Measurements from ENCODE around the gene ROR1. TPM values are rescaled to one million over a fixed set of nuclear protein-coding genes. Genes with fewer than 3 reads are reported as not detected.

ROR1 gene
- total and polyA plus RNA-seq, 5 donors from 2014 or later = not detected

DNA sequence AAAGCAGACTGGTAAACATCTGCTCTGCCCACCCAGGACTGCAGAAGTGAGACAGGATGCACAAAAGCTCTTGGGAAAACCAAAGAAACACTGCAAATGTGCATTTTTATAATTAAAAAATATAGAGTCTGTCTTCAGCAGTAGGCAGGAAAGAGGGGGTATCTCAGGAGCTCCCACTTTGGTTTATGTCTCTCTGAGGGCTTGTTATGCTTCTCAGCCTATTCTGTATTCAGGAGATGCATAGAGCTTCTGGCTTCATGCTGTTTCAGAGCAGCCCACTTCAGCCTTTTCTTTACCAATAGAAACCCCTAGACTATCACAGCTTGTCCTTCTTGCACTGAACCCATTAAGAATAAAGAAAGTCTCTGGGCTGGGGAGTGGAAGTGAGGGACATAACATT is 148.0 kb downstream of the ROR1 start:
- Histone ChIP-seq H3K4me3 (ENCODE audit: low read depth, low read length) (no peak overlapping the region), H3K27ac (ENCODE audit: insufficient read depth, low read length, poor library complexity, severe bottlenecking) (no peak overlapping the region), H3K4me1 (ENCODE audit: control insufficient read depth, insufficient read depth, low read length, poor library complexity, severe bottlenecking) (no peaks in the 10 kb centered on the region), H3K9me3 (ENCODE audit: control insufficient read depth in 2 of 2, low read length in 2 of 2) (no peaks in the 10 kb centered on the region), H3K27me3 (ENCODE audit: control insufficient read depth, insufficient read depth, low read length) (no peaks in the 10 kb centered on the region), H3K36me3 (ENCODE audit: control insufficient read depth, insufficient read depth, low read length) (no peaks in the 10 kb centered on the region)
- H3K36me3 Mint-ChIP-seq = no peaks in the 10 kb centered on the region
- H3K27ac Mint-ChIP-seq = no peak overlapping the region
- peaks cover 0 to 1% (median 0%) of the 10 kb centered on the region in 7 donors for H3K9me3 Mint-ChIP-seq
- H3K4me3 Mint-ChIP-seq = no peak overlapping the region
- DNase-seq = no peak
- no peak for ATAC-seq (ENCODE audit: low read depth in 2 of 2)
- no peaks in the 10 kb centered on the region for H3K27me3 Mint-ChIP-seq
- no peaks in the 10 kb centered on the region for H3K4me1 Mint-ChIP-seq

- Mint-ChIP-seq H3K27me3 (no peaks in the 10 kb centered on the region), H3K36me3 (no peaks in the 10 kb centered on the region), H3K4me3 (no peak overlapping the region), H3K27ac (no peak overlapping the region), H3K4me1 (no peaks in the 10 kb centered on the region), H3K9me3 (peaks cover 0 to 1% (median 0%) of the 10 kb centered on the region in 7 donors)
- no peaks in the 10 kb centered on the region for H3K9me3 ChIP-seq (ENCODE audit: control insufficient read depth in 2 of 2, low read length in 2 of 2)
- H3K27me3 ChIP-seq (ENCODE audit: control insufficient read depth, insufficient read depth, low read length) = no peaks in the 10 kb centered on the region
- no peak overlapping the region for H3K4me3 ChIP-seq (ENCODE audit: low read depth, low read length)
- ATAC-seq (ENCODE audit: low read depth in 2 of 2) (no peak), DNase-seq (no peak)
- no peak overlapping the region for H3K27ac ChIP-seq (ENCODE audit: insufficient read depth, low read length, poor library complexity, severe bottlenecking)
- no peaks in the 10 kb centered on the region for H3K36me3 ChIP-seq (ENCODE audit: control insufficient read depth, insufficient read depth, low read length)
- H3K4me1 ChIP-seq (ENCODE audit: control insufficient read depth, insufficient read depth, low read length, poor library complexity, severe bottlenecking) = no peaks in the 10 kb centered on the region
These were observed 149.0 kb downstream of the ROR1 start for GRCh38 chr1:63922848-63923247.

DNA sequence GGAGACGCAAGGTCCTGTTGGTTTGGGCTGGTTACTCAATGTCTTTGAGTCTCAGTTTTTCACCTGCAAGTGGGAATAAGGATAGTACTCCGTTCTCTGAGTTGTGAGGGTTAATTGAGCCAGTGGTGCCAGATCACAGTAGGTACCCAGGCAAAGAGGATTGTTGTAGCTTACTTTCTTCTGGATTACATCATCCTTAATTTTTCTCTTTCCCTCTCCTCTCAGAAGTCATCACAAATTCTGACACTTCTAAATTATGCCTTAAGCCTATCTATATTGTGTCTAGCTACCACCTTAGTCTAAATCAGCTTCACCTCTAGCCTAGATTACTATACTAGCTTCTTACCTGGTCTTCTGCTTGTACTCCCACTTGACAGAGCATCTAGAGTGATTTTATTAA is 149.5 kb downstream of the ROR1 start:
- ATAC-seq (ENCODE audit: low read depth in 2 of 2) (no peak), DNase-seq (no peak)
- H3K4me3 Mint-ChIP-seq = no peak overlapping the region
- no peaks in the 10 kb centered on the region for H3K36me3 ChIP-seq (ENCODE audit: control insufficient read depth, insufficient read depth, low read length)
- no peak overlapping the region for H3K4me3 ChIP-seq (ENCODE audit: low read depth, low read length)
- peaks cover 0 to 1% (median 0%) of the 10 kb centered on the region in 7 donors for H3K9me3 Mint-ChIP-seq
- no peak overlapping the region for H3K27ac Mint-ChIP-seq
- no peaks in the 10 kb centered on the region for H3K27me3 ChIP-seq (ENCODE audit: control insufficient read depth, insufficient read depth, low read length)
- H3K27me3 Mint-ChIP-seq = no peaks in the 10 kb centered on the region
- H3K4me1 ChIP-seq (ENCODE audit: control insufficient read depth, insufficient read depth, low read length, poor library complexity, severe bottlenecking) = no peaks in the 10 kb centered on the region
- H3K4me1 Mint-ChIP-seq = no peaks in the 10 kb centered on the region
- no peaks in the 10 kb centered on the region for H3K9me3 ChIP-seq (ENCODE audit: control insufficient read depth in 2 of 2, low read length in 2 of 2)
- H3K27ac ChIP-seq (ENCODE audit: insufficient read depth, low read length, poor library complexity, severe bottlenecking) = no peak overlapping the region
- no peaks in the 10 kb centered on the region for H3K36me3 Mint-ChIP-seq

DNA sequence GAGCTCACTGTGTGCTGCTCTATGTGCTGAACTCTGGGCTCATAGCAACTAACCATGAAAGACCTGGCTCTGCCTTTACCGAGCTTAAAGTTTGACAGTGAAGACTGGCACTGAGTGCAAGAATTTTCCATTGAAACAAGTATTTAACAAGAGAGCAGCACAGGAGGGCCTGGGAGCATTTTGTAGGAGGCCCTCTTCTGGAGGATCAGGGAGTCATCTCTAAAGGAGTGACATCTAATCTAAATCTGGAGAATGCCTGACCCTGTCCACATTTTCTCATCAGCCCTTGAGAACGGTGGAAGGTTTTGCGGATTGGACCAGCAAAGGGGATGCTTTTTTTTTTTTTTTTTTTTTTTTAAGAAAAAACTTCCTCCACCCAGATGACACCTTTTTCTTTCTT is 150.8 kb downstream of the ROR1 start:
- DNase-seq (no peak), ATAC-seq (ENCODE audit: low read depth in 2 of 2) (no peak)
- no peaks in the 10 kb centered on the region for H3K4me1 ChIP-seq (ENCODE audit: control insufficient read depth, insufficient read depth, low read length, poor library complexity, severe bottlenecking)
- Mint-ChIP-seq H3K4me3 (no peak overlapping the region), H3K9me3 (peaks cover 0 to 1% (median 0%) of the 10 kb centered on the region in 7 donors), H3K4me1 (no peaks in the 10 kb centered on the region), H3K36me3 (no peaks in the 10 kb centered on the region), H3K27ac (no peak overlapping the region), H3K27me3 (no peaks in the 10 kb centered on the region)
- H3K27me3 ChIP-seq (ENCODE audit: control insufficient read depth, insufficient read depth, low read length) = no peaks in the 10 kb centered on the region
- H3K9me3 ChIP-seq (ENCODE audit: control insufficient read depth in 2 of 2, low read length in 2 of 2) = no peaks in the 10 kb centered on the region
- H3K36me3 ChIP-seq (ENCODE audit: control insufficient read depth, insufficient read depth, low read length) = no peaks in the 10 kb centered on the region
- H3K27ac ChIP-seq (ENCODE audit: insufficient read depth, low read length, poor library complexity, severe bottlenecking) = no peak overlapping the region
- no peak overlapping the region for H3K4me3 ChIP-seq (ENCODE audit: low read depth, low read length)

DNA sequence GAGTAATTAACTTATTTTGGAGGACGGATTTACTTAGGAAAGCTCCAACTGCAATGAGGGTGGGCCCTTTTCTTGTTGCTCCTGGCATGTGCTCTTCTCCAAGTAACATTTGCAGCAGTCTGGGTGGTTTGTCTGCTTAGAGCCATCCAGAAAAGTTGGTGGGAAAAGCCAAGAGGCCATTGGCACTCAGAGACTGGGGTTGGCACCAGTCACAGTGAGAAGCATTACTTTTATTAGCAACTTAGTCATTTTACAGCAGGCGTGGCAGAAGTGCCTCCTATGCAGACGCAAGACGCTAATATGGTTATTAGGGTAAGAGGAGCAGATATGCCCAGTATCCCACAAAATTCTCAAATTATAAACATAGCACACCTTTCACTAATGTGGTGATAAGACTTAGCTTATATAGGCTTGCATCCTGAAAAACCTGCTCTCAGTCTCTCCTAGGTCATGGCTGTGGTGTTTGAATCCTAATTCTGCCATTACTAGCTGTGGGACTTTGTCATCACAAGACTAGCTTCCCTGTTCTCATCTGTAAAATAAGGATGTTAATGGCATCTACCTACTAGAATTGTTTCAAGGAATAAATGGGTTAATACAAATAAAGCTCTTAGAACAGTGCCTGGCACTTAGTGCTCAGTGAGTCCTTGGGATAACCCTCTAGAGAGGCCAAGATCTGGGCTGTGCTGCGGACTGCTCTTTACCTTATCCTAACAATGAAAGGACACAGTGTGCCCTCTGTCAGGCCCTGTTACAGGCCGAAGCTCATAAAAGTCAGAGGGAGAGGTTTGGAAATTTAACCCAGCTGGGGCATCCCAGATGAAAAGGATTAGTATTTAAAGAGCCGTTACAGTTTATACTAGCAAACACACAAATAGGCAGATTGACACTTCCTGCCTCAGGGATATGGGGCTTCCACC is 154.6 kb downstream of the ROR1 start:
- Mint-ChIP-seq H3K4me1 (no peaks in the 10 kb centered on the region), H3K4me3 (no peak overlapping the region), H3K9me3 (no peaks in the 10 kb centered on the region), H3K27ac (no peak overlapping the region), H3K36me3 (no peaks in the 10 kb centered on the region), H3K27me3 (no peaks in the 10 kb centered on the region)
- Histone ChIP-seq H3K4me1 (ENCODE audit: control insufficient read depth, insufficient read depth, low read length, poor library complexity, severe bottlenecking) (no peaks in the 10 kb centered on the region), H3K36me3 (ENCODE audit: control insufficient read depth, insufficient read depth, low read length) (no peaks in the 10 kb centered on the region), H3K4me3 (ENCODE audit: low read depth, low read length) (no peak overlapping the region), H3K27me3 (ENCODE audit: control insufficient read depth, insufficient read depth, low read length) (no peaks in the 10 kb centered on the region), H3K27ac (ENCODE audit: insufficient read depth, low read length, poor library complexity, severe bottlenecking) (no peak overlapping the region), H3K9me3 (ENCODE audit: control insufficient read depth in 2 of 2, low read length in 2 of 2) (no peaks in the 10 kb centered on the region)
- ATAC-seq (ENCODE audit: low read depth in 2 of 2) (no peak), DNase-seq (no peak)

DNA sequence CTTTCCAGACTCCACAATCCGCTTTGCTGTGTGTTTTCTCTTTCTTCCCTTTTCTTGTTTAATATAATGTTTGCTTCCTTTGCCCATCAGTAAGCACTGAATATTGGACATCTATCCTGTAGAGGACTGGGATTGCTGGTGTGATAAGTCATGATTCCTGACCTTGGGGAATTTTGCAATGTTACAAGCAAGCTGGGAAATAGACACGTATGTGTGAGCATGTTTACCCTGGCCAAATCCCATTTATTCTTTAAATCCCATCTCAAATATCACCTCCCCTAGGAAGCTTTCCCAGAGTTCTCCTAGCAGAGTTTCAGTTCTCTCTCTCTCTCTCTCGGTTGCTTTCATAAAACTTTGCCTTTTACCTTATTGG is 155.3 kb downstream of the ROR1 start:
- H3K4me3 Mint-ChIP-seq = no peak overlapping the region
- H3K36me3 Mint-ChIP-seq = no peaks in the 10 kb centered on the region
- no peaks in the 10 kb centered on the region for H3K36me3 ChIP-seq (ENCODE audit: control insufficient read depth, insufficient read depth, low read length)
- H3K27me3 Mint-ChIP-seq = no peaks in the 10 kb centered on the region
- H3K9me3 ChIP-seq (ENCODE audit: control insufficient read depth in 2 of 2, low read length in 2 of 2) = no peaks in the 10 kb centered on the region
- DNase-seq = no peak
- H3K27ac ChIP-seq (ENCODE audit: insufficient read depth, low read length, poor library complexity, severe bottlenecking) = no peak overlapping the region
- no peaks in the 10 kb centered on the region for H3K27me3 ChIP-seq (ENCODE audit: control insufficient read depth, insufficient read depth, low read length)
- H3K27ac Mint-ChIP-seq = no peak overlapping the region
- no peak overlapping the region for H3K4me3 ChIP-seq (ENCODE audit: low read depth, low read length)
- no peak for ATAC-seq (ENCODE audit: low read depth in 2 of 2)
- no peaks in the 10 kb centered on the region for H3K4me1 Mint-ChIP-seq
- no peaks in the 10 kb centered on the region for H3K9me3 Mint-ChIP-seq
- H3K4me1 ChIP-seq (ENCODE audit: control insufficient read depth, insufficient read depth, low read length, poor library complexity, severe bottlenecking) = no peaks in the 10 kb centered on the region

- Histone ChIP-seq H3K27me3 (ENCODE audit: control insufficient read depth, insufficient read depth, low read length) (no peaks in the 10 kb centered on the region), H3K9me3 (ENCODE audit: control insufficient read depth in 2 of 2, low read length in 2 of 2) (no peaks in the 10 kb centered on the region), H3K4me1 (ENCODE audit: control insufficient read depth, insufficient read depth, low read length, poor library complexity, severe bottlenecking) (no peaks in the 10 kb centered on the region), H3K27ac (ENCODE audit: insufficient read depth, low read length, poor library complexity, severe bottlenecking) (no peak overlapping the region), H3K36me3 (ENCODE audit: control insufficient read depth, insufficient read depth, low read length) (no peaks in the 10 kb centered on the region), H3K4me3 (ENCODE audit: low read depth, low read length) (no peak overlapping the region)
- Mint-ChIP-seq H3K27me3 (no peaks in the 10 kb centered on the region), H3K4me3 (no peak overlapping the region), H3K36me3 (no peaks in the 10 kb centered on the region), H3K9me3 (no peaks in the 10 kb centered on the region), H3K4me1 (no peaks in the 10 kb centered on the region), H3K27ac (no peak overlapping the region)
- ATAC-seq (ENCODE audit: low read depth in 2 of 2) (no peak), DNase-seq (no peak)
These were observed 157.7 kb downstream of the ROR1 start for GRCh38 chr1:63931468-63931867.

GRCh38 chr1:63934697-63935096 is 160.9 kb downstream of the ROR1 start:
- H3K4me3 Mint-ChIP-seq = no peak overlapping the region
- no peaks in the 10 kb centered on the region for H3K27me3 Mint-ChIP-seq
- Histone ChIP-seq H3K36me3 (ENCODE audit: control insufficient read depth, insufficient read depth, low read length) (no peaks in the 10 kb centered on the region), H3K27ac (ENCODE audit: insufficient read depth, low read length, poor library complexity, severe bottlenecking) (no peak overlapping the region), H3K27me3 (ENCODE audit: control insufficient read depth, insufficient read depth, low read length) (no peaks in the 10 kb centered on the region), H3K9me3 (ENCODE audit: control insufficient read depth in 2 of 2, low read length in 2 of 2) (no peaks in the 10 kb centered on the region), H3K4me3 (ENCODE audit: low read depth, low read length) (no peak overlapping the region), H3K4me1 (ENCODE audit: control insufficient read depth, insufficient read depth, low read length, poor library complexity, severe bottlenecking) (no peaks in the 10 kb centered on the region)
- H3K36me3 Mint-ChIP-seq = no peaks in the 10 kb centered on the region
- DNase-seq (no peak), ATAC-seq (ENCODE audit: low read depth in 2 of 2) (no peak)
- H3K9me3 Mint-ChIP-seq = no peaks in the 10 kb centered on the region
- H3K27ac Mint-ChIP-seq = no peak overlapping the region
- no peaks in the 10 kb centered on the region for H3K4me1 Mint-ChIP-seq

All from CD4-positive, CD25-positive, alpha-beta regulatory T cell (primary cell).